Prostate gland (tissue), 2 donors: ENCODE data around the gene FGF11.

Experiments
- CTCF ChIP-seq, 4 experiments: fragments of 200-600 bp in 2 of 4; fragments of 450-650 bp in 2 of 4; sonication (generic) in 2 of 4; IDR thresholded peaks; 1 replicate in 3 of 4; 2 replicates in 1 of 4; pipeline ENCODE4 v1.5.1; 2016 to 2019; ENCODE audit warnings: antibody characterized with exemption in 4 of 4, mild to moderate bottlenecking in 2 of 4, moderate library complexity in 2 of 4
- POLR2A ChIP-seq: fragments of 450-650 bp; IDR thresholded peaks from one replicate; pipeline ENCODE4 v1.6.1; 2016; ENCODE audit warnings: antibody characterized with exemption, mild to moderate bottlenecking

- TF ChIP-seq POLR2A (no peak), CTCF (IDR thresholded peaks at IDR 0.05) (no peak)
Observed at GRCh38 chr17:7426896-7427489, 12.3 kb upstream of the FGF11 start.
